NB4 (cell line): ENCODE results near the gene CLEC17A.

Source experiments
- CTCF ChIP-seq: IDR thresholded peaks from one replicate; pipeline ENCODE4 v1.5.1; 2012; ENCODE audit warnings: low read depth, low read length
- MYC ChIP-seq: IDR thresholded peaks from 2 replicates; pipeline ENCODE4 v1.6.1; 2011; ENCODE audit warnings: low read depth, low read length
- POLR2A ChIP-seq: IDR thresholded peaks from 2 replicates; pipeline ENCODE4 v1.6.1; 2011; ENCODE audit warnings: mild to moderate bottlenecking; ENCODE audit not compliant: insufficient read length; ENCODE audit errors: extremely low read depth
- TF ChIP-seq, protein P1 (sequence below): IDR thresholded peaks from 2 replicates; pipeline ENCODE4 v1.6.1; 2011; ENCODE audit warnings: low read depth, low read length

DNA sequence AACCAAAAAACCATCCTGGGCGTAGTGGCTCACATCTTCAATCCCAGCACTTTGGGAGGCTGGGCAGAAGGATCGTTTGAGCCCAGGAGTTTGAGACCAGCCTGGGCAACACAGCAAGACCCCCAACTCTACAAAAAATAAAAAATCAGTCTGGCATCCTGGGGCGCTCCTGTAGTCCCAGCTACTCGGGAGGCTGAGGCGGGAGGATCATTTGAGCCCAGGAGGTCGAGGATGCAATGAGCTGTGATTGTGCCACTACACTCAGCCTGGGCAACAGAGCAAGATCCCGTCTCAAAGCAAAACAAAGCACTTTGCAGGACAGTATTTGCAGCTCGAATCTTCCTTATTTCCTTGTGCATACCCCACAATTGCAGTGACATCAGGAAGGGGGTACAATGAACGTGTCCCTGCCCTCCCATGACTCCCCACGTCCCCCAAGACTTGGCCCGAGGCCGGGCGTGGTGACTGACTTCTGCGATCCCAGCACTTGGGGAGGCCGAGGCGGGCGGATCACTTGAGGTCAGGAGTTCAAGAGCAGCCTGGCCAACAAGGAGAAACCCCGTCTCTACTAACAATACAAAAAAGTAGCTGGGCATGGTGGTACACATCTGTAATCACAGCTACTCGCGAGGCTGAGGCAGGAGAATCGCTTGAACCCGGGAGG, 11.9 kb upstream of the CLEC17A start:
- no peak for TF ChIP-seq CTCF
- no peak for TF ChIP-seq POLR2A
- TF ChIP-seq, protein P1, sequence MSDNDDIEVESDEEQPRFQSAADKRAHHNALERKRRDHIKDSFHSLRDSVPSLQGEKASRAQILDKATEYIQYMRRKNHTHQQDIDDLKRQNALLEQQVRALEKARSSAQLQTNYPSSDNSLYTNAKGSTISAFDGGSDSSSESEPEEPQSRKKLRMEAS: no peak
- TF ChIP-seq MYC: no peak
